GM12801 (cell line): Measurements from ENCODE around the gene BACH2.

Experiments
- CTCF ChIP-seq: IDR thresholded peaks from one replicate; pipeline ENCODE4 v1.5.1; 2011; ENCODE audit warnings: control low read depth; ENCODE audit not compliant: insufficient read length; ENCODE audit errors: extremely low read depth

The BACH2 gene

DNA sequence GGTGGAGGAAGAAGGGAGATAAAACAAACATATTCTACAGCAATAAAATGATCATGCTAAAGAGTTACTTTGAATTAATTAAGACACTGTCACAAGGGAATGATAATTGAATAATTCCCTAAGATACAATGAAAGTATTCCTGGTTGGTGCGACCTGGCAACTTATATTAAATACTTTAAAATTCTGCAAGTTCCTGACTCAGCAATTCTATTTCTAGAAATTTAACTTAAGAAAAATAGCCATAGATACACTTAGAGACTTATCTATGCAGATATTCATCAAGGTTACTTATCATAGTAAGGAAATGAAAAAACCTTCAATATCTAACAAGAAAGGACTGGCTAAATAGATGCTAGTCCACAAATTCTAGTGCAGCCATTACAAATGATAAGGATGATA is 156.0 kb downstream of the BACH2 start:
- TF ChIP-seq CTCF, result no peak

GRCh38 chr6:90139272-90139817 is 157.3 kb downstream of the BACH2 start:
- TF ChIP-seq CTCF, result no peak

GRCh38 chr6:90136837-90137568 is 159.6 kb downstream of the BACH2 start:
- no peak for TF ChIP-seq CTCF

DNA sequence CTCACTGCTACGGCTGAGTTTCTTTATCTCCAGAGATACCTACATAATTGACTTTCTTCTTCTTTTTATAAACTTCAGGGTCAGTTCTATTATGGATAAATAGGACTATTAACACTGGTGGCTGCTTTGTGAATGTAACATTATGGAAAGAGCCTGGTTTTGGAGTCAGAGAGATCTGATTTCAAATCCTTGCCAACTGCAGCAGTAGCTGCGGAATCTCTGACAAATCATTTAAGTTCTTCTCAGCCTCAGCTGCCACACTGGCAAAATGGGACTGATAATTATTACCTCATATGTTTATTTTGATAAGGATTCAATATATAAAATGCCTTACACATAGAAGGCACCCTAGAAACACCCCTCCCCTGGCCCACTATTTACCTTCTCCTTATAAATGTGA is 160.5 kb downstream of the BACH2 start:
- TF ChIP-seq CTCF, result no peak

DNA sequence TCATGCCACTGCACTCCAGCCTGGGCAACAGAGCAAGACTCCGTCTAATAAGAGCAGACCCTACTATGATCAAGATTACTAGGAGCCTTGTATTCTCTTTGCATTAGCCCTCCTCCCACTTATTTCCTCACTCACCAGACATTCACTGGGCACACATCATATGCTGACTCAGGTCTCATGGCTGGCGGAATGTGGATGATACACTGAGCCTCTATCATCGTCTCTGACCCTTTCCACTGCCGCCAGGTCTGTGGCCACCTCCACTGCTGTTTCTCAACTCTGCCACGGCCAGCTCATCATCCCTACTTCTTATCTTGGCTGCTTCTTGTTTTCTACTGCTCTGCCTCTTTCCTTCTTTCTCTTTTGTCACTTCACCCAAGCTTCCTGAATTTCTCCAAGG is 161.0 kb downstream of the BACH2 start:
- TF ChIP-seq CTCF, result no peak

GRCh38 chr6:90131614-90132423 is 164.8 kb downstream of the BACH2 start:
- no peak for TF ChIP-seq CTCF

DNA sequence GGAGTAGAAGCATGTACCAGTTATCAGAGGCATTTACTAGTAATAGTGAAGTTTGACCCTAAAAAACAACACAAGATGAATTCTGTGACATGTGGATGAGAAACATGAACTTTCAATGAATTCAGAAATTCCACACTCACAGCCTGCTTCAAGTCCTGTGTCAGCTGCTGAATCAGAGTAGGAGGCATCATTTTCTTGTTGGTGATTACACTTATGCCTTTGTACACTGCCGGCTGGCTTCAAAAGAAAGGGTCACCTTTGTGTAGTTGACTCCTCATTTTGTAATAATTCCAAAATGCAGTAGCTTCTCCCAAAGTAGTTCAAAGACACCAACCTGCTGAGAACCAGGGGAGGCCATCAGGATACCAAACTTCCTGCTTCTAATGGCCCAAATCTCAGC is 165.5 kb downstream of the BACH2 start:
- TF ChIP-seq CTCF, result no peak
